DND-41 (cell line): ENCODE results near the gene SMYD1.

Experiments used
- ATAC-seq: fragments of 200-7000 bp; cut with Tn5 transposase; 3 replicates; pipeline ENCODE4 v1.9.1; 2021; ENCODE audit warnings: low read depth; ENCODE audit not compliant: insufficient read depth
- DNase-seq: peaks from one replicate; pipeline ENCODE4 v3.0.0-alpha.2; 2020
- H2AFZ ChIP-seq: 2 replicates; pipeline ENCODE4 v1.6.0; 2012; ENCODE audit warnings: low read depth, low read length
- H3K27ac ChIP-seq: 2 replicates; pipeline ENCODE4 v1.5.1; 2012; ENCODE audit warnings: low read length, inconsistent platforms
- H3K27me3 ChIP-seq: fragments of 200-600 bp; sonication (generic); 2 replicates; pipeline ENCODE4 v1.6.0; 2012; ENCODE audit warnings: low read length, mild to moderate bottlenecking, inconsistent platforms; ENCODE audit not compliant: insufficient read depth, poor library complexity
- H3K36me3 ChIP-seq: 2 replicates; pipeline ENCODE4 v1.5.1; 2012; ENCODE audit warnings: low read length, inconsistent platforms; ENCODE audit not compliant: insufficient read depth
- H3K4me1 ChIP-seq: 2 replicates; pipeline ENCODE4 v1.5.1; 2012; ENCODE audit warnings: mild to moderate bottlenecking, low read length; ENCODE audit not compliant: insufficient read depth
- H3K4me2 ChIP-seq: 2 replicates; pipeline ENCODE4 v1.6.0; 2012; ENCODE audit warnings: mild to moderate bottlenecking, moderate library complexity, low read length, inconsistent platforms; ENCODE audit not compliant: insufficient read depth
- H3K4me3 ChIP-seq, 2 experiments: fragments of 200-600 bp in 1 of 2; shearing (Covaris generic) in 1 of 2; 2 replicates each; pipeline ENCODE4 v1.5.1; 2012 to 2016; ENCODE audit warnings: inconsistent platforms in 2 of 2, low read length in 2 of 2, mild to moderate bottlenecking in 2 of 2, low read depth in 1 of 2, moderate library complexity in 1 of 2
- H3K79me2 ChIP-seq: 2 replicates; pipeline ENCODE4 v1.6.0; 2012; ENCODE audit warnings: low read length, inconsistent platforms; ENCODE audit not compliant: insufficient read depth
- H3K9ac ChIP-seq: 2 replicates; pipeline ENCODE4 v1.6.0; 2012; ENCODE audit warnings: low read depth, mild to moderate bottlenecking, inconsistent platforms, low read length, moderate library complexity
- H3K9me3 ChIP-seq: 2 replicates; pipeline ENCODE4 v1.5.1; 2012; ENCODE audit warnings: low read length, moderate library complexity, mild to moderate bottlenecking, inconsistent platforms; ENCODE audit not compliant: insufficient read depth, severe bottlenecking
- H4K20me1 ChIP-seq: 2 replicates; pipeline ENCODE4 v1.6.0; 2012; ENCODE audit warnings: low read length; ENCODE audit not compliant: insufficient read depth
- EZH2 ChIP-seq: IDR thresholded peaks from 3 replicates; pipeline ENCODE4 v1.6.1; 2012; ENCODE audit warnings: borderline replicate concordance, low read depth, mild to moderate bottlenecking, moderate library complexity, low read length, inconsistent platforms; ENCODE audit not compliant: severe bottlenecking
- TF ChIP-seq, protein P1 (sequence below): IDR thresholded peaks from 2 replicates; pipeline ENCODE4 v1.5.1; 2012; ENCODE audit warnings: borderline replicate concordance, low read length, moderate library complexity, mild to moderate bottlenecking; ENCODE audit not compliant: poor library complexity, severe bottlenecking; ENCODE audit errors: extremely low read depth

Gene SMYD1

DNA sequence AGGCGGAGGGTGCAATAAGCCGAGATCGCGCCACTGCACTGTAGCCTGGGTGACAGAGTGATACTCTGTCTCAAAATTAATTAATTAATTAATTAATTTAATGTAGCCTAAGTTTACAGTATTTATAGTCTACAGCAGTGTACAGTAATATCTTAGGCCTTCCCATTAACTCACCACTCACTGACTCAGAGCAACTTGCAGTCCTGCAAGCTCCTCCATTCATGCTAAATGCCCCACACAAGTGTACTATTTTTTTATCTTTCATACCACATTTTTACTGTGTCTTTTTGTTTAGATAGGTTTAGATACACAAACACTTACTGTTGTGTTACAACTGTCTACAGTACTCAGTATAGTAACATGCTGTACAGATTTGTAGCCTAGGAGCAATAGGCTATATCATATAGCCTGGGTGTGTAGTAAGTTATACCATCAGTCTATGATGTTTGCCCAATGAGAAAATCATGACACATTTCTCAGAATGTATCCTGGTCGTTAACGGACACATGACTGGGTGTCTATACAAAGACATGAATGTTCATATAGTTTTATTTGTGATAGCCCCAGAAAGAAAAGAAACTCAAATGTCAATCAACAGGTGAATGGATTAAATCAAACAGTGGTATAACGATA is 35.4 kb upstream of the SMYD1 start:
- no peak overlapping the region for H3K9ac ChIP-seq
- no peaks in the 10 kb centered on the region for H3K4me1 ChIP-seq
- ATAC-seq = no peak
- H3K36me3 ChIP-seq = peaks cover 32% of the 10 kb centered on the region
- no peaks in the 10 kb centered on the region for H3K79me2 ChIP-seq
- H3K27ac ChIP-seq = no peak overlapping the region
- H4K20me1 ChIP-seq = no peaks in the 10 kb centered on the region
- no peak overlapping the region for H2AFZ ChIP-seq
- DNase-seq = no peak
- H3K4me2 ChIP-seq = no peak overlapping the region
- TF ChIP-seq, protein P1, sequence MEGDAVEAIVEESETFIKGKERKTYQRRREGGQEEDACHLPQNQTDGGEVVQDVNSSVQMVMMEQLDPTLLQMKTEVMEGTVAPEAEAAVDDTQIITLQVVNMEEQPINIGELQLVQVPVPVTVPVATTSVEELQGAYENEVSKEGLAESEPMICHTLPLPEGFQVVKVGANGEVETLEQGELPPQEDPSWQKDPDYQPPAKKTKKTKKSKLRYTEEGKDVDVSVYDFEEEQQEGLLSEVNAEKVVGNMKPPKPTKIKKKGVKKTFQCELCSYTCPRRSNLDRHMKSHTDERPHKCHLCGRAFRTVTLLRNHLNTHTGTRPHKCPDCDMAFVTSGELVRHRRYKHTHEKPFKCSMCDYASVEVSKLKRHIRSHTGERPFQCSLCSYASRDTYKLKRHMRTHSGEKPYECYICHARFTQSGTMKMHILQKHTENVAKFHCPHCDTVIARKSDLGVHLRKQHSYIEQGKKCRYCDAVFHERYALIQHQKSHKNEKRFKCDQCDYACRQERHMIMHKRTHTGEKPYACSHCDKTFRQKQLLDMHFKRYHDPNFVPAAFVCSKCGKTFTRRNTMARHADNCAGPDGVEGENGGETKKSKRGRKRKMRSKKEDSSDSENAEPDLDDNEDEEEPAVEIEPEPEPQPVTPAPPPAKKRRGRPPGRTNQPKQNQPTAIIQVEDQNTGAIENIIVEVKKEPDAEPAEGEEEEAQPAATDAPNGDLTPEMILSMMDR = no peak
- H3K27me3 ChIP-seq = no peaks in the 10 kb centered on the region
- no peaks in the 10 kb centered on the region for H3K9me3 ChIP-seq
- no peak overlapping the region for H3K4me3 ChIP-seq

DNA sequence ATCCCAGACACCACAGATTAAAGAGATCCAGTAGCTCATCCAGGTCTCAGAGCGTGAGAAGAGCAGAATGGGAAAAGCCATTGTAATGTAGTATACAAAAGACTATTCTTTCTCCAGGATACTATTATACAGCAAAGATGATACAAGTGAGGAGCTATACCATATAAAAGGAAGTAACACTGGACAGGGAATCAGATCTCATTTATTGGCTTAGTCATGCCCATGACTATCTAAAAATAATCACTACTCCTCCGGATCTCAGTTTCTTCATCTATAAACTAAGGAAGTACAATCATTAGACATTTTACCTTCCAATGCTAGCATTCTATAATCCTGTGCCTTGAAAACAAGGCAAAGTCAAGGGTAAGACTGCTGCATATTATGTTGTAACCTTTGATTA is 31.4 kb upstream of the SMYD1 start:
- Histone ChIP-seq H2AFZ (no peak overlapping the region), H3K9me3 (no peaks in the 10 kb centered on the region), H3K4me2 (no peak overlapping the region), H3K4me3 (no peak overlapping the region), H4K20me1 (no peaks in the 10 kb centered on the region), H3K27ac (no peak overlapping the region), H3K79me2 (no peaks in the 10 kb centered on the region), H3K27me3 (no peaks in the 10 kb centered on the region), H3K4me1 (no peaks in the 10 kb centered on the region), H3K36me3 (peaks cover 18% of the 10 kb centered on the region), H3K9ac (no peak overlapping the region)
- no peak for TF ChIP-seq EZH2
- TF ChIP-seq, protein P1 = no peak
- ATAC-seq (no peak), DNase-seq (no peak)

DNA sequence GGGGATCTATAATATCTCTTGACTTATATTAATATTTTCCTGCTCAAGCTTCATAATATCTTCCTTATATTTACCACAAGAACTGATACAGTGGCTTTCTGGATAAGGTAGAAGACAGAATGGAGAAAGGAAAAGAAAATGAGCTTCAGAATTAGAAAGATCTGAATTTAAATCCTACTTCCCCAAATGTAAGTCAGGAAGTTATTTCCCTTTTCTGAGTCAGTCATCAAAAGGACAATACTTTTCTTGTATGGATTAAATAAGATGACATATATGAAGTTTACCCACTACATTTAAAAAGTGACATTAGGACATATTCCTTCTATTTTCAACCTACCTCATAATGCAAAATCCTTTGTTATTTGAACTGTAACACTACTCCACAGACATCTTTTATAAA is 31.0 kb upstream of the SMYD1 start:
- Histone ChIP-seq H3K79me2 (no peaks in the 10 kb centered on the region), H3K36me3 (peaks cover 18% of the 10 kb centered on the region), H3K27me3 (no peaks in the 10 kb centered on the region), H3K9me3 (no peaks in the 10 kb centered on the region), H3K4me2 (no peak overlapping the region), H3K4me3 (no peak overlapping the region), H3K4me1 (no peaks in the 10 kb centered on the region), H3K27ac (no peak overlapping the region), H2AFZ (no peak overlapping the region), H3K9ac (no peak overlapping the region), H4K20me1 (no peaks in the 10 kb centered on the region)
- no peak for ATAC-seq
- DNase-seq = no peak
- no peak for TF ChIP-seq EZH2
- TF ChIP-seq, protein P1 = no peak
